ENCODE measurements around the gene C6. TPM values are rescaled to one million over a fixed set of nuclear protein-coding genes. Genes with fewer than 3 reads are reported as not detected.

Gene C6
- total and polyA plus RNA-seq, 10 of the 15 experiments (the other 5 are each of a cell fraction or from before 2014, with no cell fraction given), result 0.31 TPM; not detected in 9

DNA sequence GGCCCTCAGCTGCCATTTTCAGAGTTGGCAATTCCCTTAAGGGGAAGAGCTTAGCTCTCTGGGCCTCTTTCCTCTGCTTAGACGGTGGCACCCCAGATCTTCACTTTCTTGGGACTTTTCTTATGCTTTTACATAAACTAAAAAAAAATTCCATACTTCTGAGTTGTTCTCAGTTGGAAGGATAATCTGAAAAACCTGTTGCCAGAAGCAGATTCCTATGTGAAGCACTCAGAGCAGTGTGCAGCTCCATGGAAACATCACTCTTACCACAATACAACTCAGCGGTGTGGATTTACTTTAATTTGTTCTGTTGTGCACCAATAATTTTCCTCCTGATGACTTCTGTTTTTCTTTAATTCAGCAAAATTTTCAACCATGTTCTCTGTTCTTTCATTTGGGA lies 98.1 kb downstream of the C6 start:
- Histone ChIP-seq H3K27me3 (replicated peaks in 1 of 2; ENCODE audit: control insufficient read depth in 2 of 2, insufficient read depth in 2 of 2, low read length in 1 of 2) (no peaks in the 10 kb centered on the region), H3K4me2 (ENCODE audit: control insufficient read depth, insufficient read depth) (no peak overlapping the region), H3K4me1 (ENCODE audit: control insufficient read depth, insufficient read depth, low read length) (no peaks in the 10 kb centered on the region), H3K9ac (ENCODE audit: control insufficient read depth, insufficient read depth, low read length) (no peak overlapping the region), H2AFZ (ENCODE audit: control insufficient read depth, low read depth, low read length) (no peak overlapping the region), H3K36me3 (ENCODE audit: control insufficient read depth in 2 of 2, insufficient read depth in 2 of 2, low read length in 1 of 2) (no peaks in the 10 kb centered on the region), H4K20me1 (ENCODE audit: control insufficient read depth, insufficient read depth) (no peaks in the 10 kb centered on the region), H3K79me2 (ENCODE audit: control insufficient read depth, insufficient read depth, low read length) (no peaks in the 10 kb centered on the region), H3K27ac (ENCODE audit: control insufficient read depth, insufficient read depth) (no peak overlapping the region), H3K4me3 (no peak overlapping the region), H3K9me3 (replicated peaks; ENCODE audit: control insufficient read depth, insufficient read depth, low read length) (no peaks in the 10 kb centered on the region)
- ATAC-seq (no peak), FAIRE-seq (no peak), DNase-seq (ENCODE audit: low read depth, low spot score) (no peak)
- in situ Hi-C loops (cut with MboI) (no loop called here), intact Hi-C loops (cut with micrococcal nuclease; ENCODE audit: unreplicated experiment) (no loop called here)
- WGBS (ENCODE audit: insufficient coverage, insufficient replicate concordance, low lambda C conversion rate, missing lambda C conversion rate), result 32% methylated on average over 2 of the region's 2 CpGs
- TF ChIP-seq, protein P1, sequence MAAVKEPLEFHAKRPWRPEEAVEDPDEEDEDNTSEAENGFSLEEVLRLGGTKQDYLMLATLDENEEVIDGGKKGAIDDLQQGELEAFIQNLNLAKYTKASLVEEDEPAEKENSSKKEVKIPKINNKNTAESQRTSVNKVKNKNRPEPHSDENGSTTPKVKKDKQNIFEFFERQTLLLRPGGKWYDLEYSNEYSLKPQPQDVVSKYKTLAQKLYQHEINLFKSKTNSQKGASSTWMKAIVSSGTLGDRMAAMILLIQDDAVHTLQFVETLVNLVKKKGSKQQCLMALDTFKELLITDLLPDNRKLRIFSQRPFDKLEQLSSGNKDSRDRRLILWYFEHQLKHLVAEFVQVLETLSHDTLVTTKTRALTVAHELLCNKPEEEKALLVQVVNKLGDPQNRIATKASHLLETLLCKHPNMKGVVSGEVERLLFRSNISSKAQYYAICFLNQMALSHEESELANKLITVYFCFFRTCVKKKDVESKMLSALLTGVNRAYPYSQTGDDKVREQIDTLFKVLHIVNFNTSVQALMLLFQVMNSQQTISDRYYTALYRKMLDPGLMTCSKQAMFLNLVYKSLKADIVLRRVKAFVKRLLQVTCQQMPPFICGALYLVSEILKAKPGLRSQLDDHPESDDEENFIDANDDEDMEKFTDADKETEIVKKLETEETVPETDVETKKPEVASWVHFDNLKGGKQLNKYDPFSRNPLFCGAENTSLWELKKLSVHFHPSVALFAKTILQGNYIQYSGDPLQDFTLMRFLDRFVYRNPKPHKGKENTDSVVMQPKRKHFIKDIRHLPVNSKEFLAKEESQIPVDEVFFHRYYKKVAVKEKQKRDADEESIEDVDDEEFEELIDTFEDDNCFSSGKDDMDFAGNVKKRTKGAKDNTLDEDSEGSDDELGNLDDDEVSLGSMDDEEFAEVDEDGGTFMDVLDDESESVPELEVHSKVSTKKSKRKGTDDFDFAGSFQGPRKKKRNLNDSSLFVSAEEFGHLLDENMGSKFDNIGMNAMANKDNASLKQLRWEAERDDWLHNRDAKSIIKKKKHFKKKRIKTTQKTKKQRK (IDR thresholded peaks at IDR 0.05; ENCODE audit: low read depth, low read length), result no peak
- TF ChIP-seq SUZ12 (IDR thresholded peaks at IDR 0.05; ENCODE audit: unreplicated experiment) (no peak), JUNB (IDR thresholded peaks at IDR 0.05) (no peak), CBFB (IDR thresholded peaks at IDR 0.05; ENCODE audit: low read depth) (no peak), ZBTB40 (IDR thresholded peaks at IDR 0.05; ENCODE audit: borderline replicate concordance) (no peak)
- BruUV-seq (replicated peaks), result no TSS peak
- ChIA-PET SMC1A (ENCODE audit: uncharacterized antibody, unreplicated experiment) (interaction anchor here (0.6 kb wide), 1 partner anchor 287 kb away, joined by 3 read pairs; no protein-coding TSS in a partner anchor), POLR2A (no interaction called here), CTCF (no interaction called here), RAD21 (ENCODE audit: unreplicated experiment) (no interaction called here)
